GM18507 (cell line): ENCODE results near the gene ARHGEF5.
"Not testable (repeated sequence)": the region's sequence is repeated elsewhere in the genome, so short reads cannot be mapped to it uniquely, and the experiment has no call there.

Source experiments
- DNase-seq: peaks from one replicate; pipeline ENCODE4 v3.0.0; 2011; ENCODE audit warnings: low read depth; ENCODE audit not compliant: insufficient read length; ENCODE audit errors: extremely low spot score
- FAIRE-seq: peaks from 2 replicates; lab custom pipeline; 2011; peaks lifted over from hg19 to GRCh38; lab: Jason Lieb, UNC

Gene ARHGEF5

GRCh38 chr7:144414815-144415214 is 59.6 kb downstream of the ARHGEF5 start:
- FAIRE-seq: no peak

GRCh38 chr7:144415858-144416257 is 60.7 kb downstream of the ARHGEF5 start:
- FAIRE-seq (no peak), DNase-seq (no peak)

More at GRCh38 chr7:144414815-144415214, 59.6 kb downstream of the ARHGEF5 start:
- no peak for DNase-seq

GRCh38 chr7:144416341-144416740 is 61.1 kb downstream of the ARHGEF5 start:
- FAIRE-seq (no peak), DNase-seq (no peak)

GRCh38 chr7:144418931-144419330 is 63.7 kb downstream of the ARHGEF5 start:
- FAIRE-seq: not testable (repeated sequence)

GRCh38 chr7:144427539-144427938 is 72.3 kb downstream of the ARHGEF5 start:
- FAIRE-seq: not testable (repeated sequence)

More at GRCh38 chr7:144418931-144419330, 63.7 kb downstream of the ARHGEF5 start:
- not testable (repeated sequence) for DNase-seq

GRCh38 chr7:144428431-144428830 is 73.2 kb downstream of the ARHGEF5 start:
- DNase-seq (no peak), FAIRE-seq (no peak)

More at GRCh38 chr7:144427539-144427938, 72.3 kb downstream of the ARHGEF5 start:
- not testable (repeated sequence) for DNase-seq
